Sigmoid colon (tissue), 4 donors: ENCODE data around the gene LCLAT1.
A peak's percentile ranks its signal among the peaks of the same experiment; 100 is the strongest.

Source experiments
- CTCF ChIP-seq, 4 experiments: fragments of 450-650 bp in 3 of 4; fragments of 200-600 bp in 1 of 4; IDR thresholded peaks; one replicate each; pipeline ENCODE4 v1.5.1; 2016 to 2019; ENCODE audit warnings: antibody characterized with exemption in 4 of 4, mild to moderate bottlenecking in 3 of 4, moderate library complexity in 2 of 4
- EP300 ChIP-seq, 4 donors: sonication (generic); formaldehyde crosslinking; IDR thresholded peaks; one replicate each; pipeline ENCODE4 v1.6.1; 2017; ENCODE audit warnings: antibody characterized with exemption in 4 of 4
- POLR2A ChIP-seq, 2 donors: fragments of 450-650 bp; IDR thresholded peaks; one replicate each; pipeline ENCODE4 v1.6.1; 2016; ENCODE audit warnings: antibody characterized with exemption in 2 of 2, mild to moderate bottlenecking in 2 of 2, moderate library complexity in 2 of 2
- POLR2AphosphoS5 ChIP-seq, 4 donors: sonication (generic); formaldehyde crosslinking; IDR thresholded peaks; one replicate each; pipeline ENCODE4 v1.6.1; 2017; ENCODE audit warnings: antibody characterized with exemption in 4 of 4

GRCh38 chr2:30666266-30666874, 219.3 kb downstream of the LCLAT1 start:
- TF ChIP-seq CTCF (IDR thresholded peaks at IDR 0.05): no peak
- no peak for TF ChIP-seq POLR2A (IDR thresholded peaks at IDR 0.05)
- peak; percentile 52 to 90 (median 78) for TF ChIP-seq POLR2AphosphoS5 (IDR thresholded peaks at IDR 0.05)
- peak in 2 of 4 donors; percentile 6 to 82 for TF ChIP-seq EP300 (IDR thresholded peaks at IDR 0.05)
